Endometrium (tissue), 2 donors: ENCODE measurements around the gene PRR12.

Source experiments
- FAIRE-seq: peaks from 2 replicates; lab custom pipeline; 2012; peaks lifted over from hg19 to GRCh38; lab: Jason Lieb, UNC
- donor health status: control.
- donor health status: control.

Gene PRR12, protein sequence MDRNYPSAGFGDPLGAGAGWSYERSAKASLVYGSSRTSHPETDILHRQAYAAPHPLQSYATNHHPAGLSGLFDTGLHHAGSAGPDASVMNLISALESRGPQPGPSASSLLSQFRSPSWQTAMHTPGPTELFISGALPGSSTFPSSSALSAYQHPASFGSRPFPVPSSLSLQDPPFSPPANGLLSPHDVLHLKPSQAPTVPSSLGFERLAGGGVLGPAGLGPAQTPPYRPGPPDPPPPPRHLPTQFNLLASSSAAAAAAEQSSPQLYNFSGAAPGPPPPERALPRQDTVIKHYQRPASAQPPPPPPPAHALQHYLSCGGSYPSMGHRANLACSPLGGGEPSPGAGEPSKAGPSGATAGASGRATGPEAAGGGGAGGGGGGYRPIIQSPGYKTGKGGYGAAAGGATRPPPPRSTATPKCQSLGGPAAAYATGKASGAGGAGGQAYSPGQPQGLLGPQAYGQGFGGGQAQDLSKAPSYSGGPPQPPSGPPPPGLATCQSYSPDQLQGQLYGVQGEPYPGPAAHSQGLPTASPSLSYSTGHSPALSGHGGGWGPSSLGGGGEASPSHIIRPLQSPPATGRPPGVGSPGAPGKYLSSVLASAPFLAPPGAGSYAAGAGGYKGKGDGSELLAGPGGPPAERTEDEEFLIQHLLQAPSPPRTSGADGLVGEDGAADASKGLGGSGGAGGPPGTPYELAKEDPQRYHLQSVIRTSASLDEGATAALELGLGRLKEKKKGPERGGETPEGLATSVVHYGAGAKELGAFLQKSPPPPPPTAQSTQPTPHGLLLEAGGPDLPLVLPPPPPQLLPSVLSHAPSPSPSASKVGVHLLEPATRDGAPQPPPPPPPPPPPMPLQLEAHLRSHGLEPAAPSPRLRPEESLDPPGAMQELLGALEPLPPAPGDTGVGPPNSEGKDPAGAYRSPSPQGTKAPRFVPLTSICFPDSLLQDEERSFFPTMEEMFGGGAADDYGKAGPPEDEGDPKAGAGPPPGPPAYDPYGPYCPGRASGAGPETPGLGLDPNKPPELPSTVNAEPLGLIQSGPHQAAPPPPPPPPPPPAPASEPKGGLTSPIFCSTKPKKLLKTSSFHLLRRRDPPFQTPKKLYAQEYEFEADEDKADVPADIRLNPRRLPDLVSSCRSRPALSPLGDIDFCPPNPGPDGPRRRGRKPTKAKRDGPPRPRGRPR (N-terminal part only)

DNA sequence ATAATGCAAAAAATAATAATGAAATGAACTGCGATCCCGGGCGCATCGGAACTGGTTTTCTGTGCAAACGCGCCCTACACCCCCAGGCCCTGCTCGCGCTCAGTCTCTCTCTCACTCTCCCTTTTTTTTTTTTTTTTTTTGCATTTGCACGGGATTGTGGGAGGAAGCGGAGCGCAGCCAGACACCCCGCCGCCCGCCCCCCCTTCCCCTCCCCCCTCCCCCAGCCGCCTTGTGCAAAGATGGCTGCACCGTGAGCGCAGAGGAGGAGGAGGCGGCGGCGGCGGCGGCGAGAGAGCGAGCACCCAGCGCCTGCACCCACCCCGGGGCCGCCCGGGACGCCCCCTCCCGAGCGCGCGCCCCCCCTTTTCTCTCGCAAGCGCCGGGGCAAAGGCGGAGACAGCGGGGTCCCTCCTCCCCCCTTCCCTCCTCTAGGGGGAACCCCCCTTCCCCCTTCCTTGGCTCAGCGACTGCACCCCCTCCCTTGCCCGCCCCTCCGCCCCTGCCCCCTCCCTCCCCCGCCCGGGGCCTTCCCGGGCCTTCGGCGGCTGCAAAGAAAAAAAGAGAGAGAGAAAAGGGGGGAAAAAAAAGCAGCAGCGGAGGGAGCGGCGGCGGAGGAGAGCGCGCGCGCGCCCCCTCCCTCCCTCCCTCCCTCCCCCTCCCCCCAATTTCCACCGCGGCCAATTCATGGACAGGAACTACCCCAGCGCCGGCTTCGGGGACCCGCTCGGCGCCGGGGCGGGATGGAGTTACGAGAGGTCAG is at the start of gene PRR12:
TSS of gene PRR12 (plus strand) at position 212 of the 760 bp plus-strand sequence. CDS start at position 685, 473 bp downstream.
- FAIRE-seq: no peak

DNA sequence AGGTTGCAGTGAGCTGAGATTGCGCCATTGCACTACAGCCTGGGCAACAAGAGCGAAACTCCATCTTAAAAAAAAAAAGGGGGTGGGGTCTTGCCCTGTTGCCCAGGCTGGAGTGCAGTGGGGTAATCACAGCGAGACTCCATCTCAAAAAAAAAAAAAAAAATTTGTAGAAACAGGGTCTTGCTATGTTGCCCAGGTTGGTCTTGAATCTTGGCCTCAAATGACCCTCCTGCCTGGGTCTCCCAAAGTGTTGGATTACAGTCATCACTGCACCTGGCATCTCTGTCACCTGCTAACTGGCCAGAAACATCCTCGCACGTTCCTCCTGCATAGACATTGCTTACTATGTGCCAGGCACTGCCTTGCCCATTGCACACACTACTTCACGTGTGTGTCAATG is 49.1 kb upstream of the PRR12 start:
- FAIRE-seq: no peak

DNA sequence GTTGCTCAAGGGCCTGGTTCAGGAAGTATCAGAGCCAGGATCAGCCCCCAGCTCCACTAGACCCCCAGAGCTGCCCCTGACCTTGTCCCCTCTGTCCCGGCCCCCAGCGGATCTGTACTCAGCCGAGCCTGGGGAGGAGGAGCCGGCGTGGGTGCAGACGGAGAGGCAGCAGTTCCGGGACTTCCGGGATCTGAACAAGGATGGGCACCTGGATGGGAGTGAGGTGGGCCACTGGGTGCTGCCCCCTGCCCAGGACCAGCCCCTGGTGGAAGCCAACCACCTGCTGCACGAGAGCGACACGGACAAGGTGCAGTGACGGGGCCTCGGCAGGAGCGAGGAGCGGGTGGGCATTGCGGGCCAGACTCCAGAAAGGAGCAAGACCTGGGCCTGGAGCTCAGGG is 48.5 kb upstream of the PRR12 start:
- no peak for FAIRE-seq

DNA sequence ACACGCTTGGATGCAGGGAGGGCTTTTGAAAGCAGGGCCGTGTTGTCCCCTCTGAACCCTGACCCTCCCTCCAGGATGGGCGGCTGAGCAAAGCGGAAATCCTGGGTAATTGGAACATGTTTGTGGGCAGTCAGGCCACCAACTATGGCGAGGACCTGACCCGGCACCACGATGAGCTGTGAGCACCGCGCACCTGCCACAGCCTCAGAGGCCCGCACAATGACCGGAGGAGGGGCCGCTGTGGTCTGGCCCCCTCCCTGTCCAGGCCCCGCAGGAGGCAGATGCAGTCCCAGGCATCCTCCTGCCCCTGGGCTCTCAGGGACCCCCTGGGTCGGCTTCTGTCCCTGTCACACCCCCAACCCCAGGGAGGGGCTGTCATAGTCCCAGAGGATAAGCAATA is 48.0 kb upstream of the PRR12 start:
- FAIRE-seq: no peak

DNA sequence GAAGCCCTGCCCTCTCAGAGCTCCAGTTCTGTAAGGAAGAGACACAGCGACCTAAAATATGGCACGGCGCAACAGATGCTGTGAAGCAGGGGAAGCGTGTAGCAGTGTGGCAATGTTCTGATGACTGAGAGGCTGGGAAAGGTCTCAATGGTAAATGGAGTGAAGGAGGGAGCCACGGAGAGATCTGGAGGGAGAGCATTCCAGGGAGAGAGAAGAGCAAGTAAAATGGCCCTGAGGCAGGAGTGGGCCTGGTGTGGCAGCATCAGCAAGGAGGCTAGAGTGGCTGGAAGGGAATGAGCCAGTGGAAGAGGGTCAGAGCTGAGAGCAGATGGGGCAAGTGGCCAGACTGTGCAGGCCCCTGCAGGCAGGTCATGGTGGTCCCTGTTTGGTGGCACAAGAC is 46.8 kb upstream of the PRR12 start:
- no peak for FAIRE-seq

DNA sequence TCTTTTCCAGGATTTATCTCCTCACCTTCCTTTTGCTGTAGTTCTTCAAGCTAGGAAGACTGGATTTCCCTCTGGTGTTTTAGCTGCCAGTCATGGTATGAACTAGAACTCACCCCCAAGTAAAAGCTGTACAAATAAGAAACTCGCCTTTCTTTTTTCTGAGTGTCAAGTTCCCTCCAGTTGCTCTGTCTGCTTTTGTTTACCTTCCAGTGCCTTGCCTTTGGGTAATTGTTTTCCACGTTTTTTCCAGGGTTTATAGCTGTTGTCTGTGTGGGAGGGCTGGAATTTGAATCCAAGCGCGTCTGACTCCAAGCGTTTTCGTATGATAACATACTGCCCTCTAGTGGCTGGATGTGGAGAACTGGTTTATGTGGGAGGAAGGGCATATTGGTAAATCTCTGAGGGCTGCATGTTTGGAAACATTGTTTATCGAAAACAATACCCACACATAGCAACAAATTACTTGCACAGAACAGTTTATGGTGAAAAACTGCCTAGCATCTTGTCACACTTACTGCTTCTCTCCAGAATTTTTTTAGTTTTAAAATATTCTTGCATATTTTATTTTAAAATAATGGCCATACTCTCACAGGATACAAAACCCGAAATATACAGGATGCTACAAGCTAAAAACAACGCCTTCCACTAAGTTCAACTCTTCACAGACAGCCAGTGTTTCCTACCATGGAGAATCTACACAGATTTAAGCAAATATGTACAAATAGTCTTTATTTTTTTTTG is 44.0 kb upstream of the PRR12 start:
- peak; percentile 99 for FAIRE-seq

DNA sequence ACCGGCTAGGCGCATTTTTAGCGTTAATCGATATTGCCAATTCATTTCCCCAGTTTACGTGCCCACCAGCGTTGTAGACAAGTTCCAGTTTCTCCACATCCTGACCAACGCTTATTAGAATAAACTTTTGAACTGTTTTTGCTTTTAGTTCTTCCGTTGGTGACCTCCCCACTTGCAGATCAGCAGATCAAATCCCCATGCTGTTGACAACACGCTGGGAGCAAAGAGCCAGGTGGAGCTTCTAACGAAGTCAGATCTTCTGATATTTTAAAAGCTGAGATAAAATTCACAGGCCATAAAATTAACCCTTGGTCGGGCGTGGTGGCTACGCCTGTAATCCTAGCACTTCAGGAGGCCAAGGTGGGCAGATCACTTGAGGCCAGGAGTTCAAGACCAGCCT is 41.9 kb upstream of the PRR12 start:
- no peak for FAIRE-seq

DNA sequence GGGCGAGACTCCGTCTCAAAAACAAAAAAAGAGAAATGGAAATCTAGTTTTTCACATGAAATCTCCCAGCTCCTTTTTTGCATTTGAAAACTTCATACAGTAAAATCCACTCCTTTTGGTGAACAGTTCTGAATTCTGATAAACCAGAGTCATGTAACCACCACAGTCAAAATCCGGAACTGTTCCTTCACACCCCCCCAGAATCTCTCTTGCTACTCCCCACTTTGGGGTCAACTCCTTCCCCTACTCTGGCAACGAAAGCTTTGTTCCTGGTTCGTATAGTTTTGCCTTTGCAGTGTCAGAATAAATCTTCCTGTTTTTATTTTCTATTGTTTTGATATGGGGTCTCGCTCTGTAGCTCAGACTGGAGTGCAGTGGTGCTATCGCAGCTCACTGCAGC is 39.5 kb upstream of the PRR12 start:
- no peak for FAIRE-seq

DNA sequence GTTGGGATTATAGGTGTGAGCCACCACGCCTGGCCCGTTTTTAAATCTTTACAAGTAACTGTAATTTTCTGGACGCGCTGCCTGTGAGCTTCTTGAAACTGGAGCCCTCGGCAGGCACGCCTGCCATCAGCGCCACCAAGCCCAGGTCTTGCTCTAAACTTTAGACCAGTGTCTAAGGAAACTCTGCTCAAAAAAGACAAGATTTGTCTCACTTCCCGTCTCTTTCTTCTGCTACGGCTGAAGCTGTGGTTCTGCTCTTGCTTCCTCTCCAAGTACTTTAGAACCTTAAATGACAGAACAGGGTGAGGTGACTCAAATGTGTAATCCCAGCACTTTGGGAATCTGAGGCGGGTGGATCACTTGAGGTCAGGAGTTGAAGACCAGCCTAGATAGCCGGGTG is 38.2 kb upstream of the PRR12 start:
- FAIRE-seq: no peak

DNA sequence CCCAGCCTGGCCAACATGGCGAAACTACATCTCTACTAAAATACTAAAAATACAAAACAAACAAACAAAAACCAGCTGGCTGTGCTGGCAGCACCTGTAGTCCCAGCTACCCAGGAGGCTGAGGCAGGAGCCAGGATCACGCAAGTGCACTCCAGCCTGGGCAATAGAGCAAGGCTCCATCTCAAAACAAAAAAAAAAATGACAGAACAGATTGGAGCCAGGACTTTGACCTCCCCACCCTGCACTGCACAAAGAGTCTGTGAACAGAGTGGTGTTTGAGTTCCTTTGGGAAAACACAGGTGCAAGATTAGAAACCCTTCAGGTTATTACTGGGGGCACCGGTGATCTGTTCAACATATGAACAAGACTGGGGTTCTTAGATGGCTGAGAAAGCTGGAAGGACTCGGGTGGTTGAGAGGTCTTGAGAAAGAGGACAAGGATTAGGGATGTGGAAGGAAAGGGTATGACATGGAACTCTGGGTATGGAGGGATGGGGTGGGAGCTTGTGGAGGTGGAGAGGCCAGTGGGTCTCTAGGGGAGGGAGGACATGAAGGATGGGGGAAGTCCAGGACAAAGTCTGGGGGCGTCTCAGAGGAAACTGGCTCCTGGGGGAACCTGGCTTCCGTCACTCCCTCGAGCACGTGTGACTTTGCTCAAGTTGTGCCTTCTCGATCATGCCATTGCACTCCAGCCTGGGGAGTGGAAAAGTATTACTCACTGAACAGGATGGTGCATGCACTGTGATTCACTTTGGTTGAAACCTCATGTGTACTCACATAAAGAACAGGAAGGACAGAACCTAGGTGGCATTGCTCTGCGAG is 37.3 kb upstream of the PRR12 start:
- FAIRE-seq: no peak

DNA sequence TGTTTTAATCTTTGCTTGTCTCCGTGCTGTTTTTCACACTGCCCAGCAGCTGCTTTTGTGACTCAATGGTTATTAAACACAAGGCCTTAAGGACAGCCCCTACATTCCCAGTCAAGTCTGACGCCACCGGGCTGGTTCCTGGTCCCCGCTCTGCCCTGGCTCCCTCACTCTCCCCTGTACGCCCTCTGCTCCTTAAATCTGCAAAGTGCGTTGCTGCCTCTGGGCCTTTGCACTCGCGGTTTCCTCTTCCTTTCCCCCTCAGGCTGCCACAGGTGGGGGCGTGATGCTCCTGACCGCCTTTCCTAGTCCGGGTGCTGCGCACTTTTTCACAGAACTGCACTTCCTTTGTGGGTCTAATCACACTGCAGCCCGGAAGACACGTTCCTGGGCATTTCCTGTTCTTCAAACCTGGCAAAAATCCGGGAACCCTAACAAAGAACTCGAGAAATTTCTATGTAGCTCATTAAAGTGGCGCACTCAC is 36.2 kb upstream of the PRR12 start:
- FAIRE-seq: no peak

DNA sequence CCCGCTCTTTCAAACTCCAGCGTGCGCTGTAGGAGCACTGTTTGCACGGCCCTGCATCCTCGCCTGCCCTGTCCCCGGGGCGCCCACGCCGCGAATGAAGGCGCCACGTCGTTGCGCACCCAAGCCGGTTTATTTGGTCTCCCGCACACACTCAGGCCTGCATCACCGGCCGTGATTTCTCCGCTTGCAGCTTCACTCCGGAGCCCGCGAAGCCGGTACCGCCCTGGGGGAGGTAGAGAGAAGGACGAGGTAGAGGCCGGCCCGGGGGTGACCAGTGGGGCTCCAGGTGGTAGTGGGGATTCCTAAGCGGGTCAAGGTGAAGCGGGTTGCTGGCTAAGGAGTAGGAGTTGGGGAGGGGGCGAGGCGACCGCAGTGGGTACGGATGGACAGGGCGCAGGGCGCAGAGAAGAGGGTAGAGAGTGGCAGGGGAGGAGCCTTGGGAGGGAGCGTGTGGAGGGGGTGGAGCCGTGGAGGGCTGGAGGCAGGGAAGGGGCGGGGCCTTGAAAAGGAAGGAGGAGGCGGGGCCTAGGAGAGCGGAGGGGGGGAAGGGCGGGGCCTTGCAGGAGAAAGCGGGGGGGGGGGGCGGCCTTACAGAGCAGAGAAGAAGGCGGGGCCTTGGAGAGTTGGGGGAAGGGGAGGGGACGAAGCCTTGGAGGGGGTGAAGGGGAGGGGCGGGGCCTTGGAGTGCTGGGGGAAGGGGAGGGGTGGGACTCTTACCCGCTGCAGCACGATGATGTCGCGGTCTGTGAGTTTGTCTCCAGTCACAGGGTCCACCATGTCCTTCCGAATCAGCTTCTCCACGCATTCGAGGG is 35.2 kb upstream of the PRR12 start:
- FAIRE-seq: no peak

DNA sequence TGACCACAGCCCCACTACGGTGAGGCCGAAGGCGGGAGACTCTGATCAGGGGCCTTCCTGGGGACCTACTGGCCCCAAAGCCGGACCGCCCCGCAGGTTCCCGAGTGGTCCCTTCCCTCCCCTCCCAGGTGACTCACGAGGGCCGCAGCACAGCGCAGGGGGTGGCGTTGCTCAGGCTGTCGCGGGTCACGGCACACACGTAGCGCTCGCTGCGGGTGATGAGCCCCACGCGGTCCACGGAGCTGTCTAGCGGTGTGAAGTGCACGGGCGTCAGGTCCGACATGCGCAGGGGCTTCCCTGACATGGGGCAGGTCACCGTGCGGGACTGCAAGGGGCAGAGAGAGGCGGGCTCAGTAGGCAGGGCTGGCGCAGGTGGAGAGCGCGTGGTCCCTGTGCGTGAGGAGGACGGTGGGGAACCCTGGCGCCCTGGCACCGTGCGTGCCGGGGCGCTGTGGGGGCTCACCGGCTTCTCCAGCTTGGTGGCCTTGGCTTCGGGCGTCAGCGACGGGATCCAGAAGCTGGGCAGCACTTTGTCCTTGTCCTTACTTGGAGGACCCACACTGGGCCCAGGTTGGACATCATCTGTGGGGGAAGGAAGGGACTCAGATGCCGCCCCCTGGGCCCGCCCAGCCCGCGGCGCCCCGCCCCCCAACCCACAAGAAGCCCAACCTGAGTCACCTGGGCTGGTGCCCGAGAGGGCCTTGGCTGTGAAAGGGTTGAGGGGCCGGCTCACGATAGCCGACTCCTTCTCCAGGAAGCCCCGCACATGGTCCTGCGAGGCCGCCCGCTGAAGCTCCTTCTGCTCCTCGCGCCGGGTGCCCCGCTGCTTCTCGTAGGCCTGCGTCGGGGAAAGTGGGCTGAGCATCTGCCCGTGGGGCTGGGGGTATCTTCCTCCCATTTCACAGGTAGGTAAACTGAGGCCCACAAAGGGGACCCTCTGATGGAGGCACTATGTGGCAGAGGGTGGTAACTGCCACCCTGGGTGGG is 34.3 kb upstream of the PRR12 start:
- no peak for FAIRE-seq

DNA sequence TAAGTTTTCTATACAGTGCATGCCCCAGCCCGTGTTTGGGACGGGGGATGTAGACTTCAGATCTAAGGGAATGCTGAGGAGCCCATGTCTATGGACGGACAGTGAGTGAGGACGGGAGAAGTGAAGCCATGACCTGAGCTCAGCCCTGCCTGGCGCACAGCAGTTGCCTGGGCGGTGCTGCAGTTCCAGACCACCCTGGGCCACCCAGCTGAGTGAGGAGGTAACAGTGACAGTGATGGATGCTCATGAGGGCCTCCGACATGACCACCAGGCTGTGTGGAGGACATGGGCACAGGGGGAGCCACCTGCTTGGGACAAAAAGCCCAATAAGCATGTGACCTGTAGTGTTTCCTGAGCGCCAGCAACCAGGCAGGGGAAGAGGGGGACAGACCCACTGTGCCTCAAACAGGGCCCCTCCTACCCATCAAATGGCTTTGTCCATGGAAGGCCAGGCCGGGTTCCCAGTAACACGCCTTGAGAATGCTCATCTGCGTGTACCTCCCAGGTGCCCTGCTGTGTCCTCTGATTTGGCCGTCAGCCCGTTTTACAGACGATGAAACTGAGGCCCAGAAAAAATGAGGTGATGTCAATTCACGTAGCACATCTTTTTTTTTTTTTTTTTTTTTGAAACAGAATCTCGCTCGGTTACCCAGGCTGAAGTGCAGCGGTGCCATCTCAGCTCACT is 33.2 kb upstream of the PRR12 start:
- no peak for FAIRE-seq

DNA sequence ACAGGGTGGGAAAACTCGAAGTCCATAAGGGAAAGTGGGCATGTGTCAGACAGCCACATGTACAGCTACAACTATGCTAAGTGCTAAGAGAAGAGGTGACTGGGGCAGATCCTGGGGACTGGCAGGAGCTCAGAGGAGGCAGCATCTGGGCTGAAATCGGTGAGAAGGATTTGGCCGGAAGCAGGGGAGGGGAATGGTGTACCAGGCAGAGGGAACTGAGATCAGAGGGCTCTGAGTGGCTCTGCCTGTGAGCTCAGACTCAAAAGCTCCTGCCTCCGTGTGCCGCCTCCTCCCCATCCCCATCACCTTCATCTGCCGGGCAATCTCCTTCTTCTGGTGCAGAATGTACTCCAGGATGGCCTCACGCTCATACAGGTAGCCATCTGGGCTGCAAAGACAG is 32.4 kb upstream of the PRR12 start:
- no peak for FAIRE-seq

DNA sequence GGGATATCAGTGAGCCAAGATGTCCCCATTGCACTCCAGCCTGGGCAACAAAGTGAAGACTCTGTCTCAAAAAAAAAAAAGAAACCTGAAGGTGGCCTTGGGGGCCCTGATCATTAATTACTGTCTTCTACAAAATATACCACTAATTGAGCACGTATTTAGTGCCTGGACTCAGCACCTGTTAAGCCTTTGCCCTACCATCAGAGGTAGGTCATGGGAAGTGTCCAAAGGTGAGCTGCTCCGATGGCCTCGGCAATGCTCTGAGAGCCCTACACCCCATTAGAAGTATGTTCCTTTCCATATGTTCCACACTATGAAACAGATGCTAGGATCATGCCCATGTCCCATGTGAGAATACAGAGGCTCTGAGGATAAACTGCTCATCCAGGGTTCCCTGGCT is 31.5 kb upstream of the PRR12 start:
- FAIRE-seq: no peak

DNA sequence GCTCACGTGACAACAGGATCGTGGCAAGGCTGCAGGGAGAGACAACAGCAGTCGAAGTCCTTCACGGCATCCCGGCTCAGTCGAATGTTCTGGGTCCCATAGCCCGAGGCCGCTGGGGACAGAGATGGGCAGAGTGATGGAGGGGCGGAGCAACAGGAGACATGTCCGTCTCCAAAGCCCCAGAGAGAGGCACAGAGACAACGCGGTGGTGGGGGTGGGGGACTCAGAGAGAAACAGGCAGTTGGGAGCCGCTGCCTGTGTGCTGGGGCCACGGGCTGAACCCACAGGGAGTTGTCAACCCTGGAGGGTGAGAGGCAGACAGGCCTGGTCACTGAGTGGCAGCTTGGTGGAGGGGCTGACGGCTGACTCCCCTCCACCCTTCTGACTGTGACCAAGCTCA is 31.1 kb upstream of the PRR12 start:
- no peak for FAIRE-seq
